Stimulated activated effector memory CD8-positive, alpha-beta T cell treated with anti-CD3 and anti-CD28 coated beads, Interleukin-12 subunit alpha, Interleukin-12 subunit beta, amount 100 ng/mL, for 72 hours (primary cell): ENCODE data around the gene AATK.

Experiments
- ATAC-seq: fragments of 150-1000 bp; cut with Tn5 transposase; 2 replicates; pipeline ENCODE4 v1.10.0; 2021
- DNase-seq, 2 donors: peaks; one replicate each; pipeline ENCODE4 v3.0.0; 2021 to 2022; ENCODE audit warnings: low spot score in 2 of 2
- H3K27ac Mint-ChIP-seq: one replicate; pipeline ENCODE4 v1.8.0; 2022; ENCODE audit warnings: mild to moderate bottlenecking, mixed read lengths
- H3K36me3 Mint-ChIP-seq: one replicate; pipeline ENCODE4 v1.8.0; 2022; ENCODE audit warnings: mild to moderate bottlenecking, mixed read lengths
- H3K4me1 Mint-ChIP-seq: one replicate; pipeline ENCODE4 v1.8.0; 2022; ENCODE audit warnings: mixed read lengths
- H3K4me3 Mint-ChIP-seq: one replicate; pipeline ENCODE4 v1.8.0; 2022; ENCODE audit warnings: mild to moderate bottlenecking, mixed read lengths
- H3K9me3 Mint-ChIP-seq: one replicate; pipeline ENCODE4 v1.8.0; 2022; ENCODE audit warnings: mixed read lengths

The AATK gene

GRCh38 chr17:81189670-81190530 is 23.9 kb upstream of the AATK start:
- Mint-ChIP-seq H3K36me3 (no peaks in the 10 kb centered on the region), H3K4me3 (no peak overlapping the region), H3K27ac (no peak overlapping the region), H3K9me3 (no peaks in the 10 kb centered on the region), H3K4me1 (no peaks in the 10 kb centered on the region)
- DNase-seq (no peak), ATAC-seq (no peak)

GRCh38 chr17:81189016-81189415 is 23.0 kb upstream of the AATK start:
- Mint-ChIP-seq H3K27ac (peak overlapping the region; percentile 23), H3K36me3 (no peaks in the 10 kb centered on the region), H3K4me1 (no peaks in the 10 kb centered on the region), H3K4me3 (no peak overlapping the region), H3K9me3 (no peaks in the 10 kb centered on the region)
- ATAC-seq: no peak
- no peak for DNase-seq

GRCh38 chr17:81188491-81188840 is 22.4 kb upstream of the AATK start:
- H3K36me3 Mint-ChIP-seq: no peaks in the 10 kb centered on the region
- ATAC-seq (no peak), DNase-seq (no peak)
- H3K9me3 Mint-ChIP-seq: no peaks in the 10 kb centered on the region
- H3K4me1 Mint-ChIP-seq: no peaks in the 10 kb centered on the region
- no peak overlapping the region for H3K27ac Mint-ChIP-seq
- H3K4me3 Mint-ChIP-seq: no peak overlapping the region

- Mint-ChIP-seq H3K4me3 (no peak overlapping the region), H3K4me1 (no peaks in the 10 kb centered on the region), H3K36me3 (no peaks in the 10 kb centered on the region), H3K9me3 (no peaks in the 10 kb centered on the region), H3K27ac (no peak overlapping the region)
- DNase-seq (no peak), ATAC-seq (no peak)
These were observed 21.8 kb upstream of the AATK start for GRCh38 chr17:81187586-81188490.

GRCh38 chr17:81187120-81187519 is 21.1 kb upstream of the AATK start:
- no peaks in the 10 kb centered on the region for H3K36me3 Mint-ChIP-seq
- ATAC-seq (no peak), DNase-seq (no peak)
- H3K4me3 Mint-ChIP-seq: no peak overlapping the region
- no peaks in the 10 kb centered on the region for H3K4me1 Mint-ChIP-seq
- no peaks in the 10 kb centered on the region for H3K9me3 Mint-ChIP-seq
- H3K27ac Mint-ChIP-seq: no peak overlapping the region

GRCh38 chr17:81186203-81186602 is 20.2 kb upstream of the AATK start:
- Mint-ChIP-seq H3K27ac (no peak overlapping the region), H3K9me3 (no peaks in the 10 kb centered on the region), H3K4me1 (no peaks in the 10 kb centered on the region), H3K4me3 (no peak overlapping the region), H3K36me3 (no peaks in the 10 kb centered on the region)
- ATAC-seq (no peak), DNase-seq (no peak)

GRCh38 chr17:81184555-81184954 is 18.5 kb upstream of the AATK start:
- Mint-ChIP-seq H3K9me3 (no peaks in the 10 kb centered on the region), H3K4me1 (no peaks in the 10 kb centered on the region), H3K27ac (no peak overlapping the region), H3K4me3 (no peak overlapping the region), H3K36me3 (no peaks in the 10 kb centered on the region)
- ATAC-seq (no peak), DNase-seq (no peak)

GRCh38 chr17:81183807-81184206 is 17.8 kb upstream of the AATK start:
- Mint-ChIP-seq H3K9me3 (no peaks in the 10 kb centered on the region), H3K4me3 (no peak overlapping the region), H3K27ac (no peak overlapping the region), H3K36me3 (no peaks in the 10 kb centered on the region), H3K4me1 (no peaks in the 10 kb centered on the region)
- no peak for DNase-seq
- no peak for ATAC-seq

- DNase-seq (no peak), ATAC-seq (no peak)
- H3K4me1 Mint-ChIP-seq: no peaks in the 10 kb centered on the region
- no peak overlapping the region for H3K4me3 Mint-ChIP-seq
- H3K9me3 Mint-ChIP-seq: no peaks in the 10 kb centered on the region
- no peaks in the 10 kb centered on the region for H3K36me3 Mint-ChIP-seq
- no peak overlapping the region for H3K27ac Mint-ChIP-seq
These were observed 17.3 kb upstream of the AATK start for GRCh38 chr17:81183316-81183715.

GRCh38 chr17:81182596-81182995 is 16.6 kb upstream of the AATK start:
- no peak for ATAC-seq

GRCh38 chr17:81181811-81182185 is 15.8 kb upstream of the AATK start:
- no peak for ATAC-seq
- DNase-seq: no peak
- Mint-ChIP-seq H3K4me1 (no peaks in the 10 kb centered on the region), H3K4me3 (no peak overlapping the region), H3K27ac (no peak overlapping the region), H3K36me3 (no peaks in the 10 kb centered on the region), H3K9me3 (no peaks in the 10 kb centered on the region)

More at GRCh38 chr17:81182596-81182995, 16.6 kb upstream of the AATK start:
- no peak for DNase-seq
- Mint-ChIP-seq H3K27ac (no peak overlapping the region), H3K9me3 (no peaks in the 10 kb centered on the region), H3K36me3 (no peaks in the 10 kb centered on the region), H3K4me1 (no peaks in the 10 kb centered on the region), H3K4me3 (no peak overlapping the region)

- H3K9me3 Mint-ChIP-seq: no peaks in the 10 kb centered on the region
- no peaks in the 10 kb centered on the region for H3K4me1 Mint-ChIP-seq
- no peak overlapping the region for H3K27ac Mint-ChIP-seq
- no peak for DNase-seq
- no peak overlapping the region for H3K4me3 Mint-ChIP-seq
- ATAC-seq: no peak
- no peaks in the 10 kb centered on the region for H3K36me3 Mint-ChIP-seq
These were observed 15.1 kb upstream of the AATK start for GRCh38 chr17:81180836-81181810.

GRCh38 chr17:81179861-81180260 is 13.8 kb upstream of the AATK start:
- no peak overlapping the region for H3K27ac Mint-ChIP-seq
- no peaks in the 10 kb centered on the region for H3K36me3 Mint-ChIP-seq
- no peaks in the 10 kb centered on the region for H3K9me3 Mint-ChIP-seq
- ATAC-seq (no peak), DNase-seq (no peak)
- no peaks in the 10 kb centered on the region for H3K4me1 Mint-ChIP-seq
- no peak overlapping the region for H3K4me3 Mint-ChIP-seq

- no peak for DNase-seq
- Mint-ChIP-seq H3K36me3 (no peaks in the 10 kb centered on the region), H3K4me3 (no peak overlapping the region), H3K27ac (no peak overlapping the region), H3K9me3 (no peaks in the 10 kb centered on the region), H3K4me1 (no peaks in the 10 kb centered on the region)
- ATAC-seq: peak; percentile 29
These were observed 13.2 kb upstream of the AATK start for GRCh38 chr17:81179220-81179619.
